Stimulated activated CD4-positive, alpha-beta T cell treated with anti-CD3 and anti-CD28 coated beads, TNF-alpha, amount 100 ng/mL, for 24 hours (primary cell): ENCODE data around the gene SUPT5H.

Experiments used
- DNase-seq, 3 experiments: peaks; one replicate each; pipeline ENCODE4 v3.0.0-alpha.2; 2020; ENCODE audit warnings: low read depth in 3 of 3

SUPT5H gene

GRCh38 chr19:39520541-39521484 is 75.4 kb downstream of the SUPT5H start:
- DNase-seq = no peak

GRCh38 chr19:39524495-39524894 is 79.1 kb downstream of the SUPT5H start:
- no peak for DNase-seq

- no peak for DNase-seq
Measured at GRCh38 chr19:39525205-39525604, 79.8 kb downstream of the SUPT5H start.
